GM11168 (cell line): ENCODE measurements around the gene PACRG.

Source experiments
- in situ Hi-C: fragments of 300-500 bp; cut with MboI; formaldehyde crosslinking; loops from one replicate; pipeline ENCODE4 v1.12.0; 2022; ENCODE audit warnings: low sequenced_read_pairs; ENCODE audit not compliant: unreplicated experiment

PACRG gene

DNA sequence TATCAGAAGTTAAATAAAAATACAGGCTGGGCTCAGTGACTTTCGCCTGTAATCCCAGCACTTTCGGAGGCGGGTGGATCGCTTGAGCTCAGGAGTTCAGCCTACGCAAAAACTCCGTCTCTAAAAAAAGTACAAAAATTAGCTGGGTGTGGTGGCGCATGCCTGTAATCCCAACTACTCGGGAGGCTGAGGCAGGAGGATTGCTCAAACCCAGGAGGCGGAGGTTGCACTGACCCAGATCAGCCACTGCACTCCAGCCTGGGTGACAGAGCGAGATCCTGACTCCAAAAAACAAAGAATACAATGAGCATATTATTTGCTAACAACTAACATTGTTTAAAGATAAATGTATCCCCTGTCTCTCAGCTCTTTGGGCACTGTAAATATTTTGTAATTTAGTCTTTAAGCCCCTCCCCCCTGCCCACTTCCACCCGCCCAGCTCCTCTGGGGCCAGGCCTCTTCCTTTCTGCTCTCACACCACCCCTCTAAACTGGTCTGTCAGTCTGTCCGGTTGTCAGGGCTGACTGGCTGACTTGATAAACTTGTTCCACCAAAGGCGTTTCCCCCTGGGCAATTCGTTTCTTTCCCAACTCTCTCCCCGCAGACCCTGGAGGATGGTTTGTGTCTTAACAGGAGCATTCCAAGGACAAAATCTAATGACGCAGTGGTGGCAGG, 624.4 kb downstream of the PACRG start:
- in situ Hi-C loops: no loop called here

DNA sequence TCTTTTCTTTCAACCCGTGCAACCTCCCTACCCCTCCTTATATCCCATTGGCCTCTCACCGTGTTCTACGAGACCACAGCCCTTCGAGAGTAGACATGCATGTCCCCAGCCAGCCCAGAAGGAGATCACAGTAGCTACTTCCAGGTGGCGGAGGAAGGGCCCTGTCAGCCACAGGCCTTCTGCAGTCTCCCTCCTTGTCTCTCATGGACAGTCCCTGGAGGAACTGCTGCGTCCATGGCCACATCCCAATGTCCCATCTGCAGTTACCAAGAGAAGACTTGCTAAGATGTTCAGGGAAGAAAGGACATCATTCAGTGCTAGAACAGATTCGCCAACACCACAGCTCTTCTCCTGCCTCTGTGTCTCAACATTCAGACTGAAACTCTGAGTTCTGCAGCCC, 625.2 kb downstream of the PACRG start:
- in situ Hi-C loops: no loop called here

DNA sequence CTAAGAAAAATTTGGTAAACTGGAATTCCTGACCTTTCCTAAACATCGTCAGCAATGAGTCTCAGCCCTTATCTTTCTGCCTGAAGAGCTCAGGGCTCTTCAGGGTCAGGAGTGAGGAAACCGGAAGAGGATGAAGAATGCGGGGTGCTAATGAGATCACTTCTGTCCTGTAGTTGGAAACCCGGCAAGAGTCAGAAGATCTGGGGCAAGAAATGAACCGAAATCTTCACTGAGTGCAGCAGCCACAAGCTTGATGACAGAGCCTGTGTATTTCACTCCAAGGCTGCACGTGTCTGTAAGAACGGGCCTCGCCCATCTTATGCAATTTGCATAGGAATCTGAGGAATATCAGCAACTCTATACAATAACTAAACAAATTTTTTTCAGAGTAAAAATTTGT, 626.3 kb downstream of the PACRG start:
- in situ Hi-C loops: no loop called here

DNA sequence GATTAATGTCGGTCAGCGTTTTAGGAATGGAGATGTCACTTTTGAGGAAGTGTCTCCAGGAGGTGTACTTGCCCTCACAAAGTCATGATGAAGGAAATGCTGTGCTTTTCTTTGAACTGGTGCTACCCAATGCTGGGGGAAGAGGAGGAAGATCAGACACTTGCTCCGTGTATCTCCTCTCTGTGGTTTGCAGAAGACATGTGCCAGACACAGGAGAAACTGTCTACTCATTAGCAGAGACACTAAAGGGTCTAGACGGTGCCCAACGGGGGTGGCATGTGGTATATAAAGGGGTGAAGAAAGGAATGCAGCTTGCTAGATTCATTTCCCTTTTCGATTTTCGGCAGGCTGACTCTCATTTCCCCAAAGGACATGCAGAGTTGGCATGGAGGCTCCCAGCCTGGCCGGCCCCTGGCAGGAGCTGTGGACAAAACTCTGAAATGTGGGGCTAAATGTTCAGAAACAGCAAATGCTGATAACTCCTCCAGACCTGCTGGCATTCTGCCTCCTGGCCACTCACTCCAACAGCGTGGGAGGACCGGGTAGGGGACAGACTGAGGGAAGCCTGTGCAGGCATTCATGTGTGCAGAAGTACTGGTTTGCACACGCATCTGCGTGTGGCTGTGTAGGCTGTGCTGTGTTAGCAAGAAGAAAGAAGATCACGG, 627.1 kb downstream of the PACRG start:
- in situ Hi-C loops: no loop called here

DNA sequence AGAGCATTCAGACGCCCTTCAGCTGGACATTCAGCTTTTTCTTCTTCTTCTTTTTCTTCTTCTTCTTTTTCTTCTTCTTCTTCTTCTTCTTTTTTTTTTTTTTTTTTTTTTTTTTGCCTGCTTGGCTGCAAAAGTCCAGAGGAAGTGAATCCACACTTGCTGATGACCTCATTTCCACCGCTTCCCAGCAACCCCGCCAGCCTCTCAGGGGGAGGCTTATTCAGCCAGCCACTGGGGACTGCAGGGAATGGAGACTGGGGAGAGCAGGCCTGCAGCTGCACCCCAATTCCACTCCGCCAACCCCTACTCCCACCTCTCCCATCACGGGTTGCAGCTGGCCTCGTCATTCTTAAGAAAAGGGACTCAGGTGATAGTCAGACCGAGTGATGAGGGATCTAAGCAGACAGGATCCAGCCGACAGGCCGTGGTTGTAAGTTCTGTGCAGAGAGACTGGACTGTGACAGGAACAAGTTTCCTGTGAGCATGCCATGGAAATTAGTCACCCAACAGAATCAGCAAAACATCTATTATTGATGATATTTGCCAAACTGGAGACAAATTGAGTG, 627.7 kb downstream of the PACRG start:
- in situ Hi-C loops: no loop called here

DNA sequence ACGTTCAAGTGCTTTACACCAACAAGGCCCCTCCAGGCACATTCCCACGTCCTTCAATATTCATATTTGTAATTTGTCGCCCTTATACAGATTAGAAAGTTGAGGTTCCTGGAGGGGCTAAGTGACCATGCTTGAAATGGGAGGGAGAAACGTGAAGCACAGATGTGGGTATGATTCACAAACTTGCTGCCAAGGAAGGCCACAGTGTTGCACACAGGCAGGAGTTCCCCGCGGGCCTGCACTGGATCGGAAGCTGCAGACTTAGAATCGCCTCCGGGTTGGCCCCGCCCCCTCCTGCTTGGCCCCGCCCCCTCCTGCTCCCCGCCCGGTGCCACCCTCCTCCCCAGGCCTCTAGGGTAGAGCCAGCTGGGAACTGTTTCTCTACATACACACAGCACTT, 628.5 kb downstream of the PACRG start:
- in situ Hi-C loops: no loop called here

DNA sequence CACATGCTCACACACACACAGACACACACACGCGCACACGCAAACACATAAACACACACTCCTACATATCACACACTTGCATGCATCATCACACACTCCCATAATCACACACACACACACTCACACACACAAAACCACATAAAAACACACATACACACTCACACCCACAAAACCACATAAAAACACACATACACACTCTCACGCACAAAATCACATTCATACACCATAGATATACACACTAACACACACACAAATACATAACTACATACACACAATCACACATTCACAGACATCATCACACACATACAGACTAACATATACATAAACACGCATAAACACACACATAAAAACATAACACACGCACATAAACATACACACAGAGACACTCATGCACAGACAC, 629.0 kb downstream of the PACRG start:
- in situ Hi-C loops: no loop called here

DNA sequence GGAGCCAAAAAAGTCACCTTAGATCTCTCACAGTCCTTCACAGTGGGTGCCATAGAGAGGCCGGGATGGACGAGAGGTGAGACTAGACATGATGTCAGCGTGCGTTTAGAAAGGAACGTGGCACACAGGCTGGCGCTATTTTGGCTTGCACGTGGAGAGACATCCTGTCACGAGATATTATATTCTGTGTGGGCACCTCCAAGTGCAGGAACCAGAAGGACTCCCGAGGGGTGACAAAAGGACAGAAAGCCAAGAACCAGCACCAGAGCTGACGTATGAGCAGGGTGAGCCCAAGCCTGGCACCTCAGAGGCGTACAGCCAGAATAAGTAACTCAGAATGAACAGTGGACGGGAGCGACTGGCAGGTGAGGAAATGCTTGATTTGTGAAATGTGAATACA, 636.9 kb downstream of the PACRG start:
- in situ Hi-C loops: no loop called here
